Spleen (tissue), 7 donors: ENCODE results near the gene F13A1.

Experiments
- POLR2A ChIP-seq, 3 donors: fragments of 450-650 bp; IDR thresholded peaks; one replicate each; pipeline ENCODE4 v1.5.1; 2017; ENCODE audit warnings: antibody characterized with exemption in 3 of 3, mild to moderate bottlenecking in 1 of 3
- POLR2AphosphoS5 ChIP-seq, 3 donors: sonication (generic); formaldehyde crosslinking; IDR thresholded peaks; one replicate each; pipeline ENCODE4 v1.5.1; 2017; ENCODE audit warnings: antibody characterized with exemption in 3 of 3
- TF ChIP-seq, protein P1 (sequence below), 11 experiments: fragments of 200-600 bp in 7 of 11; fragments of 450-650 bp in 4 of 11; sonication (generic) in 4 of 11; IDR thresholded peaks in 8 of 11; conservative IDR thresholded peaks in 3 of 11; 1 replicate in 7 of 11; 2 replicates in 4 of 11; pipeline versions ENCODE4 v1.4.0 to v1.8.0; 2016 to 2021; ENCODE audit warnings: antibody characterized with exemption in 11 of 11, inconsistent platforms in 4 of 11, mild to moderate bottlenecking in 1 of 11
- donor health status: DM: no; HTN: no; CAD: no; lungs with moderate emphysema.
- donor health status: DM: no; HTN: no; CAD: no.
- donor health status: DM: no; HTN: no; CAD: no.

DNA sequence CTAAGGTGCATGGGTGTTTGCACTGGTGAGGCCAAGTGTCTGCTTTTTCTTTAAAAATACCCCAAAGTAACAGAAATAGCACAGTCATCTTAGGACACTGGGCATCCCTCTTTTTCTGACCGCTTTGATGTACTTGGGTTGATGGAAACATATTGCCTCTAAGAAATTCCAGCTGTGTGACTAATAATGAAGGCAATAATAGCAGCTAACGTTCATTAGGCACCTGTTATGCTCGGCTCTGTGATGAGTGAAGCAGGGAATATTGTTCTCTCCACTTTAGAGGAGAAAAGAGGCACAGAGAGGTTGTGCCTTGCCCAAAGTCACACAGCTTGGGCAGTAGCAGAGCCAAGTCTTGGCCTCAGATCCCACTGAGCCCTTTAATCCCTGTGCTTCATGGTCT is 100.7 kb downstream of the F13A1 start:
- TF ChIP-seq POLR2AphosphoS5 (IDR thresholded peaks at IDR 0.05) (no peak), POLR2A (IDR thresholded peaks at IDR 0.05) (no peak)
- TF ChIP-seq, protein P1, sequence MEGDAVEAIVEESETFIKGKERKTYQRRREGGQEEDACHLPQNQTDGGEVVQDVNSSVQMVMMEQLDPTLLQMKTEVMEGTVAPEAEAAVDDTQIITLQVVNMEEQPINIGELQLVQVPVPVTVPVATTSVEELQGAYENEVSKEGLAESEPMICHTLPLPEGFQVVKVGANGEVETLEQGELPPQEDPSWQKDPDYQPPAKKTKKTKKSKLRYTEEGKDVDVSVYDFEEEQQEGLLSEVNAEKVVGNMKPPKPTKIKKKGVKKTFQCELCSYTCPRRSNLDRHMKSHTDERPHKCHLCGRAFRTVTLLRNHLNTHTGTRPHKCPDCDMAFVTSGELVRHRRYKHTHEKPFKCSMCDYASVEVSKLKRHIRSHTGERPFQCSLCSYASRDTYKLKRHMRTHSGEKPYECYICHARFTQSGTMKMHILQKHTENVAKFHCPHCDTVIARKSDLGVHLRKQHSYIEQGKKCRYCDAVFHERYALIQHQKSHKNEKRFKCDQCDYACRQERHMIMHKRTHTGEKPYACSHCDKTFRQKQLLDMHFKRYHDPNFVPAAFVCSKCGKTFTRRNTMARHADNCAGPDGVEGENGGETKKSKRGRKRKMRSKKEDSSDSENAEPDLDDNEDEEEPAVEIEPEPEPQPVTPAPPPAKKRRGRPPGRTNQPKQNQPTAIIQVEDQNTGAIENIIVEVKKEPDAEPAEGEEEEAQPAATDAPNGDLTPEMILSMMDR (IDR thresholded peaks at IDR 0.05 in 8 of 11, conservative IDR thresholded peaks at IDR 0.05 in 3 of 11) = no peak
